ENCODE results near the gene DRC7.
A peak's percentile ranks its signal among the peaks of the same experiment; 100 is the strongest.

The DRC7 gene

DNA sequence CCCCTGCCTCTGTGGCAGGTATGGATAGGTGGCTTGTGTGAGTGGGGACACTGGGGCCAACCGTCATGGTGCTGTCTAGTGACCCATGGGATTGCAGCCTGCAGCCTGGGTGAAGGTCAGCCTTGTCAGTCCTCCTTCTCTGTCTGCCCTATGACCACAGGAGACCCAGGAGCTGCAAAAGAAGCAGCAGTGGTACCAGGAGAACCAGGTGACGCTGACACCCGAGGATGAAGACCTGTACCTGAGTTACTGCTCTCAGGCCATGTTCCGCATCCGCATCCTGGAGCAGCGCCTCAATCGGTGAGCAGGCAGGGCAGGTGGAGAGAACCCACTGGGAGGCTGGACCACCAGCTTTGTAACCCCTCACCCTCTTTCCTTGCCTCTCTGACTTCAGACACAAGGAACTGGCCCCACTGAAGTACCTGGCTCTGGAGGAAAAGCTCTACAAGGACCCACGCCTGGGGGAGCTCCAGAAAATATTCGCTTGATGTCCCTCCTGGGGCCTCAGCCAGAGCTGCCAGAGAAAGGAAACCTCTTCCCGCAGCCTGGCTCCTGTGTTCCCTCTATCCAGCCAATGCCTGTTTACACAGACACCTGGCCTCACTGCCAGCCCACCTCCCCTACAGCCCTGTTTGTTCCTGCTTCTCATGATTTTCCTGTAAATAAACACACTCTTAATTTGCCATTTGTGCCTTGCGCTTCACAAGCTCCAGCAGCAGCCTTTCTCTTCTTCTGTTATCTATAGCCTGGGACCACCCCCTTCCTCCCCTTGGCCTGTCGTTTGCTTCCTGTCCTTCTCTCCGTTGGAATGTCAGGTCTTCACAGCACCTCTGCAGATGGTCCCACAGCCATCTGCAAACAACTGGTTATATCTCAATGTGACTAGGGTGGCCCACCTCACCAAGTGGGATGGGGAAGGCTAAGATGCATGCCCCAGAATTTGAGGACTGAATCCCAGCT lies 36.4 kb downstream of the DRC7 start:
- TF ChIP-seq EZH2phosphoT487 (IDR thresholded peaks at IDR 0.05; ENCODE audit: low read depth) = no peak
- TF ChIP-seq, protein P1, sequence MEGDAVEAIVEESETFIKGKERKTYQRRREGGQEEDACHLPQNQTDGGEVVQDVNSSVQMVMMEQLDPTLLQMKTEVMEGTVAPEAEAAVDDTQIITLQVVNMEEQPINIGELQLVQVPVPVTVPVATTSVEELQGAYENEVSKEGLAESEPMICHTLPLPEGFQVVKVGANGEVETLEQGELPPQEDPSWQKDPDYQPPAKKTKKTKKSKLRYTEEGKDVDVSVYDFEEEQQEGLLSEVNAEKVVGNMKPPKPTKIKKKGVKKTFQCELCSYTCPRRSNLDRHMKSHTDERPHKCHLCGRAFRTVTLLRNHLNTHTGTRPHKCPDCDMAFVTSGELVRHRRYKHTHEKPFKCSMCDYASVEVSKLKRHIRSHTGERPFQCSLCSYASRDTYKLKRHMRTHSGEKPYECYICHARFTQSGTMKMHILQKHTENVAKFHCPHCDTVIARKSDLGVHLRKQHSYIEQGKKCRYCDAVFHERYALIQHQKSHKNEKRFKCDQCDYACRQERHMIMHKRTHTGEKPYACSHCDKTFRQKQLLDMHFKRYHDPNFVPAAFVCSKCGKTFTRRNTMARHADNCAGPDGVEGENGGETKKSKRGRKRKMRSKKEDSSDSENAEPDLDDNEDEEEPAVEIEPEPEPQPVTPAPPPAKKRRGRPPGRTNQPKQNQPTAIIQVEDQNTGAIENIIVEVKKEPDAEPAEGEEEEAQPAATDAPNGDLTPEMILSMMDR (IDR thresholded peaks at IDR 0.05; ENCODE audit: low read depth, low read length) = no peak
- H4K20me1 ChIP-seq (ENCODE audit: insufficient read depth, low read length) = no peaks in the 10 kb centered on the region
- no peaks in the 10 kb centered on the region for H3K36me3 ChIP-seq (replicated peaks; ENCODE audit: low read depth, low read length)
- no peak overlapping the region for H2AFZ ChIP-seq (ENCODE audit: low read depth, low read length)
- no peaks in the 10 kb centered on the region for H3K9me3 ChIP-seq (ENCODE audit: insufficient read depth, low read length)
- peaks cover 5% of the 10 kb centered on the region; the same call in 1 of the 2 replicates for H3K4me1 ChIP-seq (ENCODE audit: low read length)
- H3K79me2 ChIP-seq (ENCODE audit: low read length) = no peaks in the 10 kb centered on the region; the same call in 1 of the 2 replicates
- no peak overlapping the region for H3K4me2 ChIP-seq (ENCODE audit: low read length)
- H3K4me3 ChIP-seq (ENCODE audit: low read length) = no peak overlapping the region
- H3K27me3 ChIP-seq (ENCODE audit: low read depth, low read length) = no peaks in the 10 kb centered on the region
- H3K9ac ChIP-seq (ENCODE audit: low read length) = no peak overlapping the region
- no peak overlapping the region for H3K27ac ChIP-seq (ENCODE audit: low read length)

DNA sequence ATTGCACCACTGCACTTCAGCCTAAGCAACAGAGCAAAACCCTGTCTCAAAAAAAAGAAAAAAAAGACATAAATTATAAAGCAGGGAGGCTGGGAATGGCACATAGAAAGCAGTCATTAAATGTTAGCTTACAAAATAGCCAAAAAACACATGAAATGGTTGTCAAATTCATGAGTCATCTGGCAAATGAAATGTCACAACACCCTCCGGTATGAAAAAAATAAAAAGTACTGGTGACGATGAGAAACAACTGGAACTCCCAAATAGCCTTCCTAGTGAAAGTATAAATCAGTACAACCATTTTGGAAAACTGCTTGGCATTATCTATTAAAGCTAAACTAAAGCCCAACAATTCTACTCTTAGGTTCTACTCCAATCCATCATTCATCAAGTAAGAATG lies 37.4 kb downstream of the DRC7 start:
- Histone ChIP-seq H3K27me3 (ENCODE audit: low read depth, low read length) (no peaks in the 10 kb centered on the region), H3K4me3 (ENCODE audit: low read length) (no peak overlapping the region)

DNA sequence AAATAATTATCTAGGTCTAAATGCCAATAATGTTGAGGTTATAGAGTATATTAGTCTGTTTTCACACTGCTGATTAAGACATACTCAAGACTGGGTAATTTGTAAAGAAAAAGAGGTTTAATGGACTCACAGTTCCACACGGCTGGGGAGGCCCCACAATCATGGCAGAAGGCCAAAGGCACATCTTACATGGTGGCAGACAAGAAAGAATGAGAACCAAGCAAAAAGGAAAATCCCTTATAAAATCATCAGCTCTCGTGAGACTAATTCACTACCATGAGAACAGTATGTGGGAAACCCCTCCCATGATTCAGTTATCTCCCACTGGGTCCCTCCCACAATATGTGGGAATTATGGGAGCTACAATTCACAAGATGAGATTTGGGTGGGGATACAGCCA lies 38.1 kb downstream of the DRC7 start:
- H3K4me2 ChIP-seq (ENCODE audit: low read length) = no peak overlapping the region
- peaks cover 9% of the 10 kb centered on the region; the same call in 1 of the 2 replicates for H3K4me1 ChIP-seq (ENCODE audit: low read length)
- TF ChIP-seq, protein P1 (IDR thresholded peaks at IDR 0.05; ENCODE audit: low read depth, low read length) = no peak
- no peak for TF ChIP-seq EZH2phosphoT487 (IDR thresholded peaks at IDR 0.05; ENCODE audit: low read depth)
- no peak overlapping the region for H3K27ac ChIP-seq (ENCODE audit: low read length)
- H4K20me1 ChIP-seq (ENCODE audit: insufficient read depth, low read length) = no peaks in the 10 kb centered on the region
- H3K36me3 ChIP-seq (replicated peaks; ENCODE audit: low read depth, low read length) = no peaks in the 10 kb centered on the region
- no peak overlapping the region for H3K9ac ChIP-seq (ENCODE audit: low read length)
- H3K4me3 ChIP-seq (ENCODE audit: low read length) = no peak overlapping the region
- H3K79me2 ChIP-seq (ENCODE audit: low read length) = no peaks in the 10 kb centered on the region; the same call in 1 of the 2 replicates
- no peak overlapping the region for H2AFZ ChIP-seq (ENCODE audit: low read depth, low read length)
- no peaks in the 10 kb centered on the region for H3K27me3 ChIP-seq (ENCODE audit: low read depth, low read length)
- H3K9me3 ChIP-seq (ENCODE audit: insufficient read depth, low read length) = no peaks in the 10 kb centered on the region

More for the DNA sequence above, 37.4 kb downstream of the DRC7 start:
- H3K79me2 ChIP-seq (ENCODE audit: low read length) = no peaks in the 10 kb centered on the region; the same call in 1 of the 2 replicates
- TF ChIP-seq EZH2phosphoT487 (IDR thresholded peaks at IDR 0.05; ENCODE audit: low read depth) = no peak
- TF ChIP-seq, protein P1 (IDR thresholded peaks at IDR 0.05; ENCODE audit: low read depth, low read length) = no peak
- no peak overlapping the region for H2AFZ ChIP-seq (ENCODE audit: low read depth, low read length)
- H3K27ac ChIP-seq (ENCODE audit: low read length) = no peak overlapping the region
- no peaks in the 10 kb centered on the region for H3K9me3 ChIP-seq (ENCODE audit: insufficient read depth, low read length)
- no peak overlapping the region for H3K4me2 ChIP-seq (ENCODE audit: low read length)
- no peaks in the 10 kb centered on the region for H4K20me1 ChIP-seq (ENCODE audit: insufficient read depth, low read length)
- no peak overlapping the region for H3K9ac ChIP-seq (ENCODE audit: low read length)
- H3K4me1 ChIP-seq (ENCODE audit: low read length) = peaks cover 9% of the 10 kb centered on the region; the same call in 1 of the 2 replicates
- no peaks in the 10 kb centered on the region for H3K36me3 ChIP-seq (replicated peaks; ENCODE audit: low read depth, low read length)

DNA sequence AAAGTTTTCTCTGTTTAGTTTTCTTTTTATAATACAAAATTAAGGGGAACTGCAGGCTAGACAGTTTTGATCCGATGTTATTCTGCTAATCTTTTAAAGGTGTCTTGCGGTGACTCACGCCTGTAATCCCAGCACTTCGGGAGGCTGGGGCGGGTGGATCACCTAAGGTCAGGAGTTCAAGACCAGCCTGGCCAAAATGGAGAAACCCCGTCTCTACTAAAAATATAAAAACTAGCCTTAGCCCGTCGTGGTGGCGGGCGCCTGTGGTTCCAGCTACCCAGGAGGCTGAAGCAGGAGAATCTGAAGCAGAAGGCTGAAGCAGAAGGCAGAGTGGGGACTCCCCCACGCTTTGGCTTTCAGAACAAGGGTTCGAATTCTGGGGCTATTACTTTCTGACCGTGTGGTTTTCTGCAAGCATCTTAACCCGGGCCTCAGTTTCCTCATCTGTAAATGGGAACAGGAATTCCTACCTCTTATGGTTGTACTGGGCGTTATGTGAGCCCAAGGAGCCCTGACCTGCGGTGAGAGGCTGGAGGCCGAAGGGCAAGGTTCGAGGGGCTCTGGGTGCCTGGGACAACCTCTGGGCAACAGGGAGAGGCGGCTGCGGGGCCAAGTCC lies 39.8 kb downstream of the DRC7 start:
- peak overlapping the region; percentile 48; the same call in 1 of the 2 replicates for H3K27ac ChIP-seq (ENCODE audit: low read length)
- peak overlapping the region; percentile 83 for H3K4me3 ChIP-seq (ENCODE audit: low read length)
- TF ChIP-seq, protein P1 (IDR thresholded peaks at IDR 0.05; ENCODE audit: low read depth, low read length) = no peak
- TF ChIP-seq EZH2phosphoT487 (IDR thresholded peaks at IDR 0.05; ENCODE audit: low read depth) = no peak
- H2AFZ ChIP-seq (ENCODE audit: low read depth, low read length) = peak overlapping the region; percentile 82; the same call in 1 of the 2 replicates
- H3K36me3 ChIP-seq (replicated peaks; ENCODE audit: low read depth, low read length) = no peaks in the 10 kb centered on the region
- no peaks in the 10 kb centered on the region; the same call in 1 of the 2 replicates for H3K79me2 ChIP-seq (ENCODE audit: low read length)
- no peaks in the 10 kb centered on the region for H3K9me3 ChIP-seq (ENCODE audit: insufficient read depth, low read length)
- H3K4me2 ChIP-seq (ENCODE audit: low read length) = peak overlapping the region; percentile 63
- H3K4me1 ChIP-seq (ENCODE audit: low read length) = peaks cover 9% of the 10 kb centered on the region; the same call in 1 of the 2 replicates
- H4K20me1 ChIP-seq (ENCODE audit: insufficient read depth, low read length) = no peaks in the 10 kb centered on the region
- H3K9ac ChIP-seq (ENCODE audit: low read length) = peak overlapping the region; percentile 82
- no peaks in the 10 kb centered on the region for H3K27me3 ChIP-seq (ENCODE audit: low read depth, low read length)

Data from OCI-LY3 (cell line).